Stomach smooth muscle (tissue), 2 donors: Measurements from ENCODE around the gene MCM8.

Source experiments
- H3K27ac ChIP-seq: one replicate; pipeline ENCODE4 v1.7.0; 2013; ENCODE audit warnings: mild to moderate bottlenecking, low read length, inconsistent platforms
- H3K27me3 ChIP-seq, 2 donors: one replicate each; pipeline ENCODE4 v1.7.0; 2013; ENCODE audit warnings: low read length in 2 of 2; ENCODE audit not compliant: insufficient read depth in 2 of 2, control insufficient read depth in 1 of 2
- H3K36me3 ChIP-seq, 2 donors: one replicate each; pipeline ENCODE4 v1.7.0; 2013; ENCODE audit warnings: low read length in 2 of 2; ENCODE audit not compliant: control insufficient read depth in 2 of 2, insufficient read depth in 2 of 2
- H3K4me1 ChIP-seq: one replicate; pipeline ENCODE4 v1.7.0; 2013; ENCODE audit warnings: low read length; ENCODE audit not compliant: control insufficient read depth, insufficient read depth
- H3K4me3 ChIP-seq, 2 donors: one replicate each; pipeline ENCODE4 v1.7.0; 2013; ENCODE audit warnings: low read length in 2 of 2
- H3K9ac ChIP-seq, 2 donors: one replicate each; pipeline ENCODE4 v1.7.0; 2013; ENCODE audit warnings: low read length in 2 of 2, mild to moderate bottlenecking in 1 of 2
- H3K9me3 ChIP-seq, 2 donors: one replicate each; pipeline ENCODE4 v1.7.0; 2013; ENCODE audit warnings: low read length in 2 of 2; ENCODE audit not compliant: control insufficient read depth in 2 of 2
- donor health status: healthy.
- donor health status: Pancreatic carcinoma.

Gene MCM8

GRCh38 chr20:5950271-5951031, at the start of gene MCM8, which contains the start of gene TRMT6:
Gene MCM8, plus strand, starts transcription at chr20:5950652. Its CDS starts 1,364 bp downstream, at chr20:5952016.
Gene TRMT6, minus strand, starts transcription at chr20:5950533. Its CDS starts 128 bp downstream, at chr20:5950405.
- no peaks in the 10 kb centered on the region for H3K27me3 ChIP-seq
- peak within 1 kb of the TSS; percentile 62 for H3K27ac ChIP-seq
- peaks cover 9 to 16% of the 10 kb centered on the region in 2 donors for H3K36me3 ChIP-seq

GRCh38 chr20:5900908-5901307, 49.5 kb upstream of the MCM8 start:
- H3K9ac ChIP-seq = no peak overlapping the region

More at GRCh38 chr20:5950271-5951031, at the start of gene MCM8, which contains the start of gene TRMT6:
- H3K9me3 ChIP-seq = no peaks in the 10 kb centered on the region
- H3K4me1 ChIP-seq = peaks cover 12% of the 10 kb centered on the region
- H3K9ac ChIP-seq = peak within 1 kb of the TSS; percentile 85 to 91
- H3K4me3 ChIP-seq = peak within 1 kb of the TSS; percentile 96 to 98

GRCh38 chr20:5908981-5909380, 41.5 kb upstream of the MCM8 start:
- Histone ChIP-seq H3K27ac (no peak overlapping the region), H3K4me1 (peaks cover 7% of the 10 kb centered on the region), H3K4me3 (no peak overlapping the region), H3K9ac (no peak overlapping the region), H3K36me3 (no peaks in the 10 kb centered on the region), H3K27me3 (peaks cover 12 to 13% of the 10 kb centered on the region in 2 donors), H3K9me3 (no peaks in the 10 kb centered on the region)

More at GRCh38 chr20:5900908-5901307, 49.5 kb upstream of the MCM8 start:
- Histone ChIP-seq H3K4me1 (no peaks in the 10 kb centered on the region), H3K36me3 (no peaks in the 10 kb centered on the region), H3K27me3 (peaks cover 0 to 8% of the 10 kb centered on the region in 2 donors), H3K4me3 (no peak overlapping the region), H3K27ac (no peak overlapping the region), H3K9me3 (peaks cover 0 to 2% of the 10 kb centered on the region in 2 donors)

GRCh38 chr20:5910186-5910585, 40.3 kb upstream of the MCM8 start:
- Histone ChIP-seq H3K27ac (no peak overlapping the region), H3K4me1 (peaks cover 7% of the 10 kb centered on the region), H3K36me3 (no peaks in the 10 kb centered on the region), H3K9me3 (no peaks in the 10 kb centered on the region), H3K27me3 (peaks cover 8 to 13% of the 10 kb centered on the region in 2 donors), H3K9ac (no peak overlapping the region), H3K4me3 (no peak overlapping the region)

GRCh38 chr20:5913166-5913565, 37.3 kb upstream of the MCM8 start:
- Histone ChIP-seq H3K27me3 (peaks cover 6 to 13% of the 10 kb centered on the region in 2 donors), H3K9ac (no peak overlapping the region), H3K36me3 (no peaks in the 10 kb centered on the region), H3K27ac (no peak overlapping the region), H3K4me1 (peaks cover 7% of the 10 kb centered on the region), H3K9me3 (no peaks in the 10 kb centered on the region), H3K4me3 (no peak overlapping the region)

- H3K4me1 ChIP-seq = peaks cover 7% of the 10 kb centered on the region
- H3K9ac ChIP-seq = no peak overlapping the region
- H3K4me3 ChIP-seq = no peak overlapping the region
- H3K9me3 ChIP-seq = no peaks in the 10 kb centered on the region
- H3K36me3 ChIP-seq = no peaks in the 10 kb centered on the region
- peaks cover 6 to 13% of the 10 kb centered on the region in 2 donors for H3K27me3 ChIP-seq
- H3K27ac ChIP-seq = no peak overlapping the region
Observed at GRCh38 chr20:5914859-5915258, 35.6 kb upstream of the MCM8 start.

- Histone ChIP-seq H3K4me3 (no peak overlapping the region), H3K36me3 (no peaks in the 10 kb centered on the region), H3K9ac (no peak overlapping the region), H3K4me1 (no peaks in the 10 kb centered on the region), H3K27me3 (peaks cover 0 to 3% of the 10 kb centered on the region in 2 donors), H3K27ac (no peak overlapping the region), H3K9me3 (no peaks in the 10 kb centered on the region)
Observed at GRCh38 chr20:5918856-5919625, 31.4 kb upstream of the MCM8 start.

GRCh38 chr20:5919626-5920544, 30.6 kb upstream of the MCM8 start:
- no peaks in the 10 kb centered on the region for H3K36me3 ChIP-seq
- H3K27me3 ChIP-seq = peaks cover 0 to 5% of the 10 kb centered on the region in 2 donors
- no peaks in the 10 kb centered on the region for H3K9me3 ChIP-seq
- H3K27ac ChIP-seq = no peak overlapping the region
- no peak overlapping the region for H3K9ac ChIP-seq
- no peak overlapping the region for H3K4me3 ChIP-seq
- no peaks in the 10 kb centered on the region for H3K4me1 ChIP-seq

- Histone ChIP-seq H3K27me3 (peaks cover 0 to 5% of the 10 kb centered on the region in 2 donors), H3K9me3 (no peaks in the 10 kb centered on the region), H3K4me1 (no peaks in the 10 kb centered on the region), H3K36me3 (no peaks in the 10 kb centered on the region), H3K4me3 (no peak overlapping the region), H3K9ac (no peak overlapping the region), H3K27ac (no peak overlapping the region)
Observed at GRCh38 chr20:5920581-5920980, 29.9 kb upstream of the MCM8 start.

GRCh38 chr20:5923493-5923892, 27.0 kb upstream of the MCM8 start:
- H3K4me1 ChIP-seq = no peaks in the 10 kb centered on the region
- peaks cover 0 to 8% of the 10 kb centered on the region in 2 donors for H3K27me3 ChIP-seq
- no peak overlapping the region for H3K9ac ChIP-seq
- no peaks in the 10 kb centered on the region for H3K9me3 ChIP-seq
- H3K4me3 ChIP-seq = no peak overlapping the region
- no peaks in the 10 kb centered on the region for H3K36me3 ChIP-seq
- H3K27ac ChIP-seq = no peak overlapping the region
